ENCODE results near the gene ISYNA1. TPM values are rescaled to one million over a fixed set of nuclear protein-coding genes. Genes with fewer than 3 reads are reported as not detected.

Gene ISYNA1
- total and polyA plus RNA-seq, 2 donors (not counting 3 experiments of a cell fraction or from before 2014, with no cell fraction given): 69.0 to 70.2 TPM

- Histone ChIP-seq H3K27me3 (ENCODE audit: control insufficient read depth in 2 of 2, insufficient read depth in 2 of 2, low read length in 2 of 2) (no peaks in the 10 kb centered on the region), H3K27ac (ENCODE audit: insufficient read depth, low read depth, low read length) (no peak overlapping the region), H3K4me3 (replicated peaks in 1 of 3; ENCODE audit: insufficient read depth in 1 of 3, low read depth in 1 of 3, low read length in 3 of 3) (no peak overlapping the region), H3K36me3 (ENCODE audit: control insufficient read depth in 2 of 2, extremely low read depth in 1 of 2, insufficient read depth in 2 of 2, low read length in 2 of 2) (no peaks in the 10 kb centered on the region), H4K20me1 (replicated peaks; ENCODE audit: control insufficient read depth, extremely low read depth, insufficient read depth, low read length) (no peaks in the 10 kb centered on the region), H3K9ac (replicated peaks; ENCODE audit: extremely low read depth, insufficient read depth, low read length) (no peak overlapping the region), H3K4me2 (ENCODE audit: insufficient read depth, low read length) (no peak overlapping the region), H3K79me2 (ENCODE audit: control insufficient read depth, insufficient read depth, low read length) (peaks cover 53% of the 10 kb centered on the region), H3K9me3 (replicated peaks; ENCODE audit: control insufficient read depth, insufficient read depth, low read length) (no peaks in the 10 kb centered on the region), H3K4me1 (ENCODE audit: control insufficient read depth, extremely low read depth, insufficient read depth, low read length) (peaks cover 28% of the 10 kb centered on the region), H3K9me1 (replicated peaks; ENCODE audit: control insufficient read depth, extremely low read depth, insufficient read depth, low read length) (no peaks in the 10 kb centered on the region), H2AFZ (ENCODE audit: low read depth, low read length) (no peak overlapping the region)
- TF ChIP-seq CTCF (IDR thresholded peaks at IDR 0.05; ENCODE audit: extremely low read depth in 1 of 2, insufficient read depth in 1 of 2, low read depth in 1 of 2, low read length in 2 of 2) (no peak), POLR2AphosphoS5 (IDR thresholded peaks at IDR 0.05; ENCODE audit: insufficient read depth, low read depth, low read length) (no peak), JUN (IDR thresholded peaks at IDR 0.05; ENCODE audit: borderline replicate concordance, insufficient read depth, insufficient read length, low read depth) (no peak)
- intact Hi-C loops (cut with micrococcal nuclease) (no loop called here), dilution Hi-C loops (cut with MboI; ENCODE audit: extremely low pct_ligation_motif_present, low sequenced_read_pairs) (no loop called here)
- BruUV-seq (replicated peaks): no TSS peak
- CTCF ChIA-PET: interaction anchor here (1.2 to 1.9 kb wide), 3 partner anchors 13 to 74 kb away, joined by 3 to 7 read pairs (median 4); no protein-coding TSS in a partner anchor
- FAIRE-seq (no peak), DNase-seq (ENCODE audit: low read depth, low spot score) (no peak)
- POLR2A ChIA-PET: no interaction called here
Measured at GRCh38 chr19:18483119-18483890, 45.4 kb upstream of the ISYNA1 start.
